NCI-H146 treated with DMSO at 0.1 percent for 48 hours (cell line): ENCODE results near the gene HPCAL4.

Experiments
- DNase-seq: peaks from one replicate; lab custom pipeline; 2025; ENCODE audit not compliant: unreplicated experiment; lab: John Stamatoyannopoulos, UW

The HPCAL4 gene

GRCh38 chr1:39652554-39652953 lies 38.7 kb downstream of the HPCAL4 start:
- DNase-seq = no peak

- no peak for DNase-seq
Measured at GRCh38 chr1:39652105-39652504, 39.1 kb downstream of the HPCAL4 start.

- DNase-seq = no peak
Measured at GRCh38 chr1:39650431-39650830, 40.8 kb downstream of the HPCAL4 start.

- DNase-seq = no peak
Measured at GRCh38 chr1:39649636-39650185, 41.5 kb downstream of the HPCAL4 start.

GRCh38 chr1:39648496-39648895 lies 42.7 kb downstream of the HPCAL4 start:
- DNase-seq = no peak

- no peak for DNase-seq
Measured at GRCh38 chr1:39647247-39647646, 44.0 kb downstream of the HPCAL4 start.

- no peak for DNase-seq
Measured at GRCh38 chr1:39646232-39647081, 44.8 kb downstream of the HPCAL4 start.

GRCh38 chr1:39645411-39646043 lies 45.7 kb downstream of the HPCAL4 start:
- no peak for DNase-seq

- DNase-seq = no peak
Measured at GRCh38 chr1:39643705-39644104, 47.5 kb downstream of the HPCAL4 start.

GRCh38 chr1:39642796-39643195 lies 48.4 kb downstream of the HPCAL4 start:
- no peak for DNase-seq

GRCh38 chr1:39640861-39641260 lies 50.4 kb downstream of the HPCAL4 start:
- no peak for DNase-seq

- peak; percentile 42 for DNase-seq
Measured at GRCh38 chr1:39639305-39640130, 51.7 kb downstream of the HPCAL4 start, which contains the start of gene HEYL. Gene HEYL (minus strand): TSS chr1:39639643. CDS start chr1:39639625, 18 bp downstream.

- no peak for DNase-seq
Measured at GRCh38 chr1:39638965-39639304, 52.3 kb downstream of the HPCAL4 start.

- DNase-seq = no peak
Measured at GRCh38 chr1:39637361-39637760, 53.9 kb downstream of the HPCAL4 start.

GRCh38 chr1:39635871-39636210 lies 55.4 kb downstream of the HPCAL4 start:
- DNase-seq = no peak

- no peak for DNase-seq
Measured at GRCh38 chr1:39635205-39635870, 55.9 kb downstream of the HPCAL4 start.

GRCh38 chr1:39633422-39633821 lies 57.8 kb downstream of the HPCAL4 start:
- DNase-seq = no peak

GRCh38 chr1:39632682-39633417 lies 58.4 kb downstream of the HPCAL4 start:
- DNase-seq = peak; percentile 2

GRCh38 chr1:39632323-39632681 lies 58.9 kb downstream of the HPCAL4 start:
- no peak for DNase-seq
